A673 (cell line): ENCODE data around the gene FXR2.

Experiments
- EZH2 ChIP-seq: fragments of 200-600 bp; sonication (generic); IDR thresholded peaks from 2 replicates; pipeline ENCODE4 v1.6.1; 2017; ENCODE audit warnings: borderline replicate concordance, low read depth, mild to moderate bottlenecking, mixed read lengths, antibody characterized with exemption, low read length; ENCODE audit not compliant: poor library complexity, severe bottlenecking
- TF ChIP-seq, protein P1 (sequence below): fragments of 300-800, 200-600 bp; sonication (generic); conservative IDR thresholded peaks from 2 replicates; pipeline ENCODE4 v1.5.1; 2017; ENCODE audit warnings: low read depth, mild to moderate bottlenecking, antibody characterized with exemption, low read length, moderate library complexity, mixed read lengths

GRCh38 chr17:7561589-7562207, 53.0 kb downstream of the FXR2 start, which contains the start of gene SENP3:
- TF ChIP-seq, protein P1, sequence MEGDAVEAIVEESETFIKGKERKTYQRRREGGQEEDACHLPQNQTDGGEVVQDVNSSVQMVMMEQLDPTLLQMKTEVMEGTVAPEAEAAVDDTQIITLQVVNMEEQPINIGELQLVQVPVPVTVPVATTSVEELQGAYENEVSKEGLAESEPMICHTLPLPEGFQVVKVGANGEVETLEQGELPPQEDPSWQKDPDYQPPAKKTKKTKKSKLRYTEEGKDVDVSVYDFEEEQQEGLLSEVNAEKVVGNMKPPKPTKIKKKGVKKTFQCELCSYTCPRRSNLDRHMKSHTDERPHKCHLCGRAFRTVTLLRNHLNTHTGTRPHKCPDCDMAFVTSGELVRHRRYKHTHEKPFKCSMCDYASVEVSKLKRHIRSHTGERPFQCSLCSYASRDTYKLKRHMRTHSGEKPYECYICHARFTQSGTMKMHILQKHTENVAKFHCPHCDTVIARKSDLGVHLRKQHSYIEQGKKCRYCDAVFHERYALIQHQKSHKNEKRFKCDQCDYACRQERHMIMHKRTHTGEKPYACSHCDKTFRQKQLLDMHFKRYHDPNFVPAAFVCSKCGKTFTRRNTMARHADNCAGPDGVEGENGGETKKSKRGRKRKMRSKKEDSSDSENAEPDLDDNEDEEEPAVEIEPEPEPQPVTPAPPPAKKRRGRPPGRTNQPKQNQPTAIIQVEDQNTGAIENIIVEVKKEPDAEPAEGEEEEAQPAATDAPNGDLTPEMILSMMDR, result no peak
- no peak for TF ChIP-seq EZH2
